Measurements from ENCODE around the gene SLC35G4.

Gene SLC35G4

DNA sequence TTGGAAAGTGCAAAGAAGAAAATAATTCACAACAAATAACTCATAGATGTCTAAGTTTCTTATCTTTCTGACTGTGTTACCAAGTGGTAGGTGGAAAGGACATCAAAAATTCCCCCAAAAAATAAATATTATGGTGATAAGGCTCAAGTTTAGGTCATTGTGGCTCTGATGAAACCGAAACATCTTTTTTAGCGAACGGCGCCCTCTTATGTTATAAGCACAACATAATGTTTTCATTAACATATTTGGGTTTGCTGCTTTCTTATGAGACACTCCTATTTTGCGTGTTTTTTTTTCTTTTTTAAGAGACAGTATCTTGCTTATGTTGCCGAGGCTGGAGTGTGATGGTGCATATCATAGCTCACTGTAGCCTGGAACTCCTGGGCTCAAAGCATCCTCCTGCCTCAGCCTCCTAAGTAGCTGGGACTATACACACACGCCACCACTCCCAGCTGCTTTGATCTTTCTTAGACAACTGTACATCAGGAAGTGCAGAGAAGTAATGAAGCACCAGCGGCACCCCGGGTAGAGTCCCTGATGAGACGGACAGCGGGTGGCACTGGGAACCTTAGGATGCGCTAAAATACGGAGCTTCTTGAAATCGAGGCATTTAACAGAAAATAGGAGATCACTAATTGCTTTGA lies 38.5 kb upstream of the SLC35G4 start:
- no peak for DNase-seq (ENCODE audit: extremely low spot score)
- CTCF ChIA-PET, result interaction anchor here (1.6 to 2.8 kb wide), 2 partner anchors 9 to 18 kb away, joined by 5 to 17 read pairs; no protein-coding TSS in a partner anchor
- TF ChIP-seq, protein P1, sequence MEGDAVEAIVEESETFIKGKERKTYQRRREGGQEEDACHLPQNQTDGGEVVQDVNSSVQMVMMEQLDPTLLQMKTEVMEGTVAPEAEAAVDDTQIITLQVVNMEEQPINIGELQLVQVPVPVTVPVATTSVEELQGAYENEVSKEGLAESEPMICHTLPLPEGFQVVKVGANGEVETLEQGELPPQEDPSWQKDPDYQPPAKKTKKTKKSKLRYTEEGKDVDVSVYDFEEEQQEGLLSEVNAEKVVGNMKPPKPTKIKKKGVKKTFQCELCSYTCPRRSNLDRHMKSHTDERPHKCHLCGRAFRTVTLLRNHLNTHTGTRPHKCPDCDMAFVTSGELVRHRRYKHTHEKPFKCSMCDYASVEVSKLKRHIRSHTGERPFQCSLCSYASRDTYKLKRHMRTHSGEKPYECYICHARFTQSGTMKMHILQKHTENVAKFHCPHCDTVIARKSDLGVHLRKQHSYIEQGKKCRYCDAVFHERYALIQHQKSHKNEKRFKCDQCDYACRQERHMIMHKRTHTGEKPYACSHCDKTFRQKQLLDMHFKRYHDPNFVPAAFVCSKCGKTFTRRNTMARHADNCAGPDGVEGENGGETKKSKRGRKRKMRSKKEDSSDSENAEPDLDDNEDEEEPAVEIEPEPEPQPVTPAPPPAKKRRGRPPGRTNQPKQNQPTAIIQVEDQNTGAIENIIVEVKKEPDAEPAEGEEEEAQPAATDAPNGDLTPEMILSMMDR (IDR thresholded peaks at IDR 0.05; ENCODE audit: control extremely low read depth, extremely low read depth, low read depth, missing control alignments), result no peak
- POLR2A ChIA-PET, result no interaction called here

DNA sequence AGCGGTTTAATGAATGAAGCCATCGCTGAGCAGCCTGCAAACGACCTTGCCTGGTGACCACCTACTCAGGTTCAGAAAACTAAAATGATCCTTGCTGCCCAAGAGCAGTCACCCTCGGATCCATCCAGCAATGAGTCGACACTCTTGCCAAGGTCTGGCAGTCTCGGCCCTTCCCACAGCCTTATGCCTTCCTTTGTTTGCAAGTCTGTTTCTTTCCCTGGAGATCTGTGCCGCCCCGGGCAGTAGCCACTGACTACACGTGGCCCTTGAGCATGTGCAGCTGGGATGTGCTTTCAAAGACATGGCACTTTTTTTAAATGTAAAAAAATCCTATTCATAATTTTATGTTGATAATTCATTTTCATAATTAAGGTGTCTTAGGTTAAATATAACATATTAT lies 37.2 kb upstream of the SLC35G4 start:
- ChIA-PET CTCF (interaction anchor here (0.8 to 2.8 kb wide), 2 partner anchors 9 to 19 kb away, joined by 3 to 17 read pairs; no protein-coding TSS in a partner anchor), POLR2A (no interaction called here)
- TF ChIP-seq, protein P1 (IDR thresholded peaks at IDR 0.05; ENCODE audit: control extremely low read depth, extremely low read depth, low read depth, missing control alignments), result no peak
- no peak for DNase-seq (ENCODE audit: extremely low spot score)

DNA sequence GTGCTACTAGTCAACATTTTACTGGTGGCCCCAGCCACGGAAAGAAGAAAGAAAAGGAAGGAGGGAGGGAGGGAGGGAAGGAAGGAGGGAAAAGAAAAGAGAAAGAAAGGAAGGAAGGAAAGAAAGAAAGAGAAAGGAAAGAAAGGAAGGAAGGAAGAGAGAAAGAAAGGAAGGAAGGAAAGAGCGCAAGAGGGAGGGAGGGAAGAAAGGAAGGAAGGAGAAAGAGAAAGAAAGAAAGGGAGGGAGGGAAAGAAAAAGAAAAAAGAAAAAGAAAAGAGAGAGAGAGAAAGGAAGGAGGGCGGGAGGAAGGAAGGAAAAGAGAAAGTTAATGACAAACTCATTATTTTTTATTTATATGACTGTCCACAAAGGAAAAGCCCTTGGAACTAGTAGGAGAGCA lies 34.9 kb upstream of the SLC35G4 start:
- POLR2A ChIA-PET, result no interaction called here
- TF ChIP-seq, protein P1 (IDR thresholded peaks at IDR 0.05; ENCODE audit: control extremely low read depth, extremely low read depth, low read depth, missing control alignments), result no peak
- CTCF ChIA-PET, result no interaction called here
- no peak for DNase-seq (ENCODE audit: extremely low spot score)

DNA sequence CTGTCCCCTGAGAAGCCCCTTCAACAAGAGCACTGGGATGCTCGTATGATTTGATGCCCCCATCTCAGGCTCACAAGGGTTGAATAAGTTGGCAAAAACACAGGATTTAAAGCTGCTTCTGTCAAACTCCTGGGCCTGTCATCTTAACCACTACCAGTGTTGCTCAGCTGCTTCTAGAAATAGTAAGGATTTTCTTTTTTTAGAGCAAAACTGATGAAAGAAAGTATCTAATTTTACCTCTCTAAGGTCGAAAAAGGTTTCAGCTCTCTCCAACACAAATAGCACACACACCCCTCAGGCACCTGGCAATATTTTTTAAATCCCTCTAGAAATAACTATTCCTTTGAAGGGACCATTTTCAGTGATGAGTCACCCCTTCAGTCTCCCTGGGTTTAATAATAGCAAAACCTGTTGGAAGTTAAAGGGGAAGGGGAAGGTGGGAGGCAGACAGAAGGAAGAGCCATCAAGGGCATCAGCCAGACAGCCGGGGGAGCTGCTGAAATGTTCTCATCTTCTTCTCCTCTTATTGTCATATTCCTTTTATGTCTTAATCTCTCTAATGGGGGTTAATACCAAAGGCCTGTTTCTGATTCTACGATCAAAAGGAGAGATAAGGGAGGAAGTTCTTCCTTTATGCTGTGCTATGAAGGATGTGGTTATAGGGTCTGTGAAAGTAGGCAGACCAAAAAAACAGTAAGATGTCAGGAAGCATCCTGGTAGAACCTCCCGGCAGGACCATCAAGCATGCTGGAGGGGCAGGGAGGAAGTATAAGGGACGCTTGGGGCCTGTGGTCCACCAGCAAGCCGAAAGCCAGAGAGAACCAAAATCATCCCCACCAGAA lies 31.9 kb upstream of the SLC35G4 start:
- ChIA-PET POLR2A (no interaction called here), CTCF (interaction anchor here (5.1 kb wide), 1 partner anchor 24 kb away, joined by 19 read pairs; no protein-coding TSS in a partner anchor)
- TF ChIP-seq, protein P1 (IDR thresholded peaks at IDR 0.05; ENCODE audit: control extremely low read depth, extremely low read depth, low read depth, missing control alignments), result no peak
- DNase-seq (ENCODE audit: extremely low spot score), result no peak

DNA sequence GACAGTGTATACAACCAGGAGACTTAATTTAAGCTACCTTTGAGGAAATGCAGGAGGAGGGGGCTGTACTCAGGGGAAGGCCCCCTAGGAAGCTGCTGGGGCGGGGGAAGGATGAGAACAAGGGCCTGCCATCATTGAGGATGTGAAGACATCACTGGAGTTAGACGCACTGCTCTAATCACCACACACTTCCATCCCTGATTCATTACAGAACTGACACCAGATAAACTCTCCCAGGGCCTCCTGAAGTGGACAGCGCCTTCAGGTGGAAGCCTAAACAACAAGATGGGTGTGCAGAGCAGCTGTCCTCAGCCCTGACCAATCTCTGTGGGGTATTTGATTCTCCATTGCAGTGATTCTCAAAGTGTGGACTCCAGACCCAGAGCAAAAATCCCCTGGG lies 30.6 kb upstream of the SLC35G4 start:
- TF ChIP-seq, protein P1 (IDR thresholded peaks at IDR 0.05; ENCODE audit: control extremely low read depth, extremely low read depth, low read depth, missing control alignments), result no peak
- CTCF ChIA-PET, result interaction anchor here (1.2 to 5.1 kb wide), 2 partner anchors 25 to 59 kb away, joined by 4 to 19 read pairs; no protein-coding TSS in a partner anchor
- DNase-seq (ENCODE audit: extremely low spot score), result no peak
- POLR2A ChIA-PET, result no interaction called here

DNA sequence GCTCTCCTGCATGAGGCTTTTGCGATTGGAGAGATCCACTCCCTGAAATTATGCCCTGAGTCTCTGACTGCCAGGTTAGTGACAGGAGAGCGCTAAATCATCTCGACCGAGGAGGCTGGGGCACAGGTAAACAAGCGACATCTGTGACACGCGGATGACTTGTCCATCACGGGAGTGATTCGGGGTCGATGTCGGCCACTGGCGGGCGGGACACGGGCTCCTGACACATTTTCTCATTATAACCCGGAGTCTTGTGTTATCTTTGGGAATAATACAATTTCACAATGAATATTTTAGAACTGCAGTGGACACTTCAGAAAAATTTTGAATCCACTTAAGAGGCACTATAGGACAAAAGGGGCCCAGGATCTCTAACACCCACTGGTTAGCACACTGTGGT lies 29.5 kb upstream of the SLC35G4 start:
- POLR2A ChIA-PET, result no interaction called here
- TF ChIP-seq, protein P1 (IDR thresholded peaks at IDR 0.05; ENCODE audit: control extremely low read depth, extremely low read depth, low read depth, missing control alignments), result no peak
- CTCF ChIA-PET, result interaction anchor here (5.1 kb wide), 1 partner anchor 26 kb away, joined by 19 read pairs; no protein-coding TSS in a partner anchor
- no peak for DNase-seq (ENCODE audit: extremely low spot score)

All from GM10248 (cell line).